Activated T-helper 2 cell treated with anti-CD3 and anti-CD28 coated beads, Interferon-gamma antibody, Interleukin-2, Interleukin-4, amounts not matched to agents 10 μg/mL and 5 μg/mL and 100 μg/mL, durations not matched to agents 14 hours and 24 hours and 36 hours (primary cell): Measurements from ENCODE around the gene CFHR1. TPM values are rescaled to one million over a fixed set of nuclear protein-coding genes. Genes with fewer than 3 reads are reported as not detected.

Source experiments
- total RNA-seq: library from RNA; stranded (reverse); gene quantifications from 2 replicates; pipeline ENCODE4 v1.2.3, GENCODE V29; 2022

CFHR1 gene
- total RNA-seq, 1 donor from 2014 or later, result not detected

Other genes starting within 250 kb of the CFHR1 start
- not detected in 2 replicates for gene KCNT2, start 211.3 kb upstream of the CFHR1 start, total RNA-seq
- gene CFH, start 167.7 kb upstream of the CFHR1 start, total RNA-seq, result 0.44 and 0.71 TPM in 2 replicates
- not detected in 2 replicates for gene CFHR3, start 44.9 kb upstream of the CFHR1 start, total RNA-seq
- not detected in 2 replicates for gene CFHR4, start 68.3 kb downstream of the CFHR1 start, total RNA-seq
- gene CFHR2, start 124.0 kb downstream of the CFHR1 start, total RNA-seq, result not detected in 2 replicates
- gene CFHR5, start 157.8 kb downstream of the CFHR1 start, total RNA-seq, result not detected in 2 replicates
- gene F13B, start 247.5 kb downstream of the CFHR1 start, total RNA-seq, result not detected in 2 replicates